Lower lobe of right lung (tissue), 2 donors: Measurements from ENCODE around the gene UROC1. TPM values are rescaled to one million over a fixed set of nuclear protein-coding genes. Genes with fewer than 3 reads are reported as not detected.

ENCODE experiments used
- ATAC-seq, 2 donors: fragments of 200-7000 bp; cut with Tn5 transposase; one replicate each; pipeline ENCODE4 v1.9.1; 2020 to 2022; ENCODE audit warnings: mild to moderate bottlenecking in 2 of 2, moderate library complexity in 2 of 2
- DNase-seq: peaks from one replicate; pipeline ENCODE4 v3.0.0-alpha.2; 2020
- H3K27ac ChIP-seq: fragments of 200-600 bp; one replicate; pipeline ENCODE4 v1.8.0; 2022
- H3K27me3 ChIP-seq: fragments of 200-600 bp; one replicate; pipeline ENCODE4 v1.8.0; 2022; ENCODE audit warnings: low read depth
- H3K36me3 ChIP-seq: fragments of 200-600 bp; one replicate; pipeline ENCODE4 v1.8.0; 2022; ENCODE audit warnings: mild to moderate bottlenecking
- H3K4me1 ChIP-seq: fragments of 200-600 bp; one replicate; pipeline ENCODE4 v1.8.0; 2022
- H3K4me3 ChIP-seq: fragments of 200-600 bp; one replicate; pipeline ENCODE4 v1.8.0; 2022; ENCODE audit warnings: mild to moderate bottlenecking
- H3K9me3 ChIP-seq: fragments of 200-600 bp; one replicate; pipeline ENCODE4 v1.8.0; 2022
- intact Hi-C: fragments of 100-400 bp; cut with DNase I; formaldehyde crosslinking; loops from one replicate; pipeline ENCODE4 v1.11.0; 2022
- total RNA-seq: library from RNA; stranded (reverse); fragmentation: NEBNext Ultra II Directional; extraction: Animal tissue kit (Norgen Biotek cat#: 25700); gene quantifications from one replicate; pipeline ENCODE4 v1.2.1, GENCODE V29; 2021
- TF ChIP-seq, protein P1 (sequence below): fragments of 200-600 bp; IDR thresholded peaks from one replicate; pipeline ENCODE4 v1.8.0; 2022; ENCODE audit warnings: antibody characterized with exemption, mild to moderate bottlenecking
- donor health status: DM: no; HTN: yes; CAD: no; lungs with severe emphysema.

Gene UROC1
- total RNA-seq, 1 donor from 2014 or later, result not detected

DNA sequence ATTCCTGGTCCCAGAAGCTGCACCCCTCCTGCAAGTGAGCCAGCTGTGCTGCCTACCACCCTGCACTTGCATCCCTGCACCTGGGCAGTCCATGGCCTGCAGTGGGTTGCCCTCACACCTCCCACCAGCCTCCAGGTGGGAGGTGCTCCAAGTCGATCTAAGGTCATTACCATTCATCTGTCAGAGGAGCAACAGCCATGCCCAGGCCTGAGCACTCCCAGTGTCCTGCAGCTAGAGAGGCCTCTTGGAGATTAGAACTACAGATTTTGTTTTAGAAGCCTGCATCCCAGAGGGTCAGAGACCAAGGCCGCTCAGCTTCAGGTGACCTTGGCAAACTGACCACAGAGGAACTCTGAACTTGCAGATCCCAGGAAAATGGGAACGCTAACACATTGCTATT is 32.9 kb downstream of the UROC1 start:
- intact Hi-C loops, result no loop called here
- ATAC-seq, result no peak
- no peak overlapping the region for H3K27ac ChIP-seq
- H3K9me3 ChIP-seq, result no peaks in the 10 kb centered on the region
- no peaks in the 10 kb centered on the region for H3K4me1 ChIP-seq
- H3K27me3 ChIP-seq, result no peaks in the 10 kb centered on the region
- H3K36me3 ChIP-seq, result no peaks in the 10 kb centered on the region
- no peak overlapping the region for H3K4me3 ChIP-seq
- TF ChIP-seq, protein P1, sequence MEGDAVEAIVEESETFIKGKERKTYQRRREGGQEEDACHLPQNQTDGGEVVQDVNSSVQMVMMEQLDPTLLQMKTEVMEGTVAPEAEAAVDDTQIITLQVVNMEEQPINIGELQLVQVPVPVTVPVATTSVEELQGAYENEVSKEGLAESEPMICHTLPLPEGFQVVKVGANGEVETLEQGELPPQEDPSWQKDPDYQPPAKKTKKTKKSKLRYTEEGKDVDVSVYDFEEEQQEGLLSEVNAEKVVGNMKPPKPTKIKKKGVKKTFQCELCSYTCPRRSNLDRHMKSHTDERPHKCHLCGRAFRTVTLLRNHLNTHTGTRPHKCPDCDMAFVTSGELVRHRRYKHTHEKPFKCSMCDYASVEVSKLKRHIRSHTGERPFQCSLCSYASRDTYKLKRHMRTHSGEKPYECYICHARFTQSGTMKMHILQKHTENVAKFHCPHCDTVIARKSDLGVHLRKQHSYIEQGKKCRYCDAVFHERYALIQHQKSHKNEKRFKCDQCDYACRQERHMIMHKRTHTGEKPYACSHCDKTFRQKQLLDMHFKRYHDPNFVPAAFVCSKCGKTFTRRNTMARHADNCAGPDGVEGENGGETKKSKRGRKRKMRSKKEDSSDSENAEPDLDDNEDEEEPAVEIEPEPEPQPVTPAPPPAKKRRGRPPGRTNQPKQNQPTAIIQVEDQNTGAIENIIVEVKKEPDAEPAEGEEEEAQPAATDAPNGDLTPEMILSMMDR, result no peak
- DNase-seq, result peak; percentile 26

DNA sequence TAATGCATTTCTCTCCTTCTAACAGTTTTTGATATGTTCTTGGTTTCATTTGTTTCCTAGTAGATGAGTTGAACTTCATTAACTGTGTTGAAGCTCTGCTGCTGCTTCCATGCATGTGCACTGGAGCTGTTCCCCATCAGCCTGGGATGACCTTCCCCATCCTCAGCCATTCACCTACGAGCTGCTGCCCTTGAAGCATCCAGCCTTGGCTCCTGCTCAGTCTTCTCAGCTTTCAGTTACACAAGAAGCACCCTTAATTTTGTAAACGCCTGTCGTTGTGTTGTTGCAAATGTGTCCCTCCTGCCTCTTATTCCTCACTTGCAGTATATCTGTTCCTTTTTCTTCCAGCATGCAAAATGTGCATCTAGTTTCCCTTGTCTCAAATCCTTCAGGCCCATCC is 33.4 kb downstream of the UROC1 start:
- no peak for DNase-seq
- intact Hi-C loops, result no loop called here
- H3K27me3 ChIP-seq, result no peaks in the 10 kb centered on the region

DNA sequence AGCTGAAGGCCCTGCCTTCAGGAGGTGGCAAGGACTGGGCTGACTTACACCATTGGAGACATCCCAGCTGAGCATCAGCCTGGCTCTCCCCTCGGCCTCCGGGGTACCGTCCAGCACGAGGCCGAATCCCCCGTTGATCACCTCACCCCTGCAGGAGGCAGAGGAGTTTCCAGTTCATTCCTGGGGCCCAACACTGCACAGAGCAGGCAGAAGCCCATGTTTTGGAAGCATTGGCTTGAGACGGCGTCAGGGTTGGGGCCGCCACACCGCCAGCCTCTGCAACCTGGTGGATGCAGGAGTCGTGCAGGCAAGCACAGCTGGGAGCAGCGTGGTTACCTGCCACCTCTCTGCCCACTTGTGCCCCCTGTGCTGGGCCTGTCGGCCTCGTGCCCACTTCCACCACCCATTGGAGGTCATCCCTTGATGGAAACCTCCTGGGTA is 34.2 kb downstream of the UROC1 start:
- DNase-seq, result peak; percentile 36
- TF ChIP-seq, protein P1, result no peak
- intact Hi-C loops, result no loop called here
- Histone ChIP-seq H3K27ac (no peak overlapping the region), H3K27me3 (no peaks in the 10 kb centered on the region), H3K9me3 (no peaks in the 10 kb centered on the region), H3K4me1 (no peaks in the 10 kb centered on the region), H3K36me3 (no peaks in the 10 kb centered on the region), H3K4me3 (no peak overlapping the region)
- no peak for ATAC-seq

More for the DNA sequence above, 33.4 kb downstream of the UROC1 start:
- H3K36me3 ChIP-seq, result no peaks in the 10 kb centered on the region
- H3K4me1 ChIP-seq, result no peaks in the 10 kb centered on the region
- H3K4me3 ChIP-seq, result no peak overlapping the region
- ATAC-seq, result no peak
- H3K27ac ChIP-seq, result no peak overlapping the region
- TF ChIP-seq, protein P1, result no peak
- H3K9me3 ChIP-seq, result no peaks in the 10 kb centered on the region

DNA sequence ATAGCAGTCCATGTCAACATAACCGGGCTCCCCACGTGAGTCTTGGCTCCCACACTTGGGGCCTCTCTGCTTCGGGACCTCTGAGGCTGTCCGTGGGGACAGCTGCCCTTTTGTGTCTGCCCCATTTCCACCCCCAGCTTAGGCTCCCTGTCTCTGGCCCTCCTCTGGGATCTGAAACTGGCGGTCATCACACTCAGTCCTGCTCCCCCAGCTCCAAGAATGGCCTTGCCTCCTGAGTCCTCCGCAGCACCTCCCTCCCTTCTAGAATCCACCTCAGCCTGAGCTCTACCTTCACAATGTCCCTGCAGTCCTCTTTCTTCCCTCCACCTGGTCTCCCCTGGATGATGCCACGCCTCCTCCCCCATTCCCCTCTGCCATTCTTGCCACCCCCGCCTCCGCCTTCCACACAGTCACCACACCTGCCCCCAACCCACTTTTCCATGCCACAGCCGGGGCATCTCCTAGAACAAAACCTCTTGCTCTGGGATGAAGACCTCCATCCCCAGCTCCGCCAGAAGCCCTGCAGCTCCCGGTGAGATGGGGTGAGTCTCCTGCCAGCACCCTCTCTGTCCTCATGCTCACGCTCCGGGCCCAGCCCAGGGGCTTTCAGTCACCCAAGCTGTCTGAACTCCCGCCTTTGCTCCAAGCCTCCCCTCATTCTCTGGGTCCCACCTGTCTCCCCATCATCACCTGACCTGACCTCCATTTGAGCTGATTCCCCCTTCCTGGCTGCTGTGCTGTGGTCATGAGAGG is 34.9 kb downstream of the UROC1 start:
- ATAC-seq, result no peak
- no peaks in the 10 kb centered on the region for H3K9me3 ChIP-seq

DNA sequence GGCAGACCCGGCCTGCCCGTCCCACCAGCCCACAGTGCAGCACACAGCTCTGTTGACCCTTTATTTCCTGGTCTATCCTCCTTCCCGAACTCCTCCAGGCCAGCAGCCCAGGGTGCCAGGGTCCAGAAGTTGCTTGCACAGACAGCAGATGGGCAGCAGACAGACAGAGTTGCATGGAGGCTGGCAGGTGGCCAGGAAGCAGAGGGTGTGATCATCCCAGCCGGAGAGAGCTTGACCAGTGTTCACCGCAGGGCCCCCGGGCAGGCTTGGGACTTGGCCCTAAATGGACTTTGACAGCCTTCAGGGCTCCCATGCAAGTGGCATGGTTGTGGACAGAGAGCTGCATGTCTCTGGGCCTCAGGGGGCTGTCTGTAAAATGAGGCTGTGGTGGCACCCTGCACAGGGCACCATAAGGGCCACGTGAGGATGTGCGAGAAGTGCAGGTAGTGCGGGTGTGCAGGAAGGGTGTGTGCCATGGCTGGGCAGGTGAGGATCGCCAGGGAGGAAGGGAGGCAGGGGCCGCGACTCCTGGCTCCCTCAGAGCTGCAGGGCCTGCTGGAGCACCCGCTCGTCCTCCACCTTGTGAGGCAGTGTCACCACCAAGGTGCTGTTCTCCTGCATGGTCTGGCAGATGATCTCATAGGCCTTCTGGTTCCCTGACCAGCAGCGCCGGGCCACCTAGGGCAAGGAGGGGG is 35.6 kb downstream of the UROC1 start:
- DNase-seq (peak; percentile 43), ATAC-seq (no peak)
- no peaks in the 10 kb centered on the region for H3K4me1 ChIP-seq
- H3K9me3 ChIP-seq, result no peaks in the 10 kb centered on the region
- no peak overlapping the region for H3K27ac ChIP-seq
- H3K36me3 ChIP-seq, result no peaks in the 10 kb centered on the region
- H3K4me3 ChIP-seq, result no peak overlapping the region
- intact Hi-C loops, result no loop called here
- TF ChIP-seq, protein P1, result no peak
- H3K27me3 ChIP-seq, result no peaks in the 10 kb centered on the region

More for the DNA sequence above, 34.9 kb downstream of the UROC1 start:
- Histone ChIP-seq H3K4me1 (no peaks in the 10 kb centered on the region), H3K4me3 (no peak overlapping the region), H3K27me3 (no peaks in the 10 kb centered on the region), H3K36me3 (no peaks in the 10 kb centered on the region), H3K27ac (no peak overlapping the region)
- TF ChIP-seq, protein P1, result no peak
- intact Hi-C loops, result no loop called here
- DNase-seq, result no peak
